PFSK-1 (cell line): ENCODE measurements around the gene MAST2.

Experiments used
- FOXP2 ChIP-seq: optimal IDR thresholded peaks from 2 replicates; pipeline ENCODE3; 2011; ENCODE audit warnings: borderline replicate concordance, control low read depth, inconsistent platforms; ENCODE audit not compliant: insufficient read depth; ENCODE audit errors: extremely low read length, extremely low read depth
- POLR2AphosphoS5 ChIP-seq: IDR thresholded peaks from 2 replicates; pipeline ENCODE4 v1.6.1; 2012; ENCODE audit warnings: low read depth, mild to moderate bottlenecking, control low read depth, low read length, moderate library complexity
- SIN3A ChIP-seq: IDR thresholded peaks from 2 replicates; pipeline ENCODE4 v1.6.1; 2012; ENCODE audit warnings: mild to moderate bottlenecking, low read length, moderate library complexity, borderline replicate concordance; ENCODE audit not compliant: insufficient read depth
- TAF1 ChIP-seq: IDR thresholded peaks from 2 replicates; pipeline ENCODE4 v1.6.1; 2012; ENCODE audit warnings: low read length, control low read depth, borderline replicate concordance; ENCODE audit not compliant: insufficient read depth
- TF ChIP-seq, protein P1 (sequence below), 2 experiments: IDR thresholded peaks; 2 replicates each; pipeline versions ENCODE4 v1.6.1 to v1.8.0; 2011 to 2012; ENCODE audit warnings: low read depth in 2 of 2, low read length in 2 of 2, control low read depth in 1 of 2, inconsistent platforms in 1 of 2, mild to moderate bottlenecking in 1 of 2, moderate library complexity in 1 of 2; ENCODE audit not compliant: insufficient read depth in 1 of 2

The MAST2 gene

DNA sequence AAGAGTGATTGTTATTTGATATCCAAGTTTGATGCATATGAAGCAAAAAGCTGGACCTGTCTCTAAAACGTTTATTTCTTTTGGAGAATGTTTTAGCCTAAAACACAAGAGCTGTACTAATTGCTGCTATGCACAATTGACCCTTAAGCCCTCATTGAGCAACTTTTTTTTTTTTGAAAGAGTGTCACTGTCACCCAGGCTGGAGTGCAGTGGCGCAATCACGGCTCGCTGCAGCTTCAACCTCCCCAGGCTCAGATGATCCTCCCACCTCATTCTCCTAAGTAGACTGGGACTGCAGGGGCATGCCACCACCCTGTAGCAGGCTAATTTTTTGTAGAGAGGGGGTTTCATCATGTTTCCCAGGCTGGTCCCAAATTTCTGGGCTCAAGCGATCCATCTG is 199.9 kb downstream of the MAST2 start:
- TF ChIP-seq SIN3A (no peak), FOXP2 (no peak), TAF1 (no peak), POLR2AphosphoS5 (no peak)
- TF ChIP-seq, protein P1, sequence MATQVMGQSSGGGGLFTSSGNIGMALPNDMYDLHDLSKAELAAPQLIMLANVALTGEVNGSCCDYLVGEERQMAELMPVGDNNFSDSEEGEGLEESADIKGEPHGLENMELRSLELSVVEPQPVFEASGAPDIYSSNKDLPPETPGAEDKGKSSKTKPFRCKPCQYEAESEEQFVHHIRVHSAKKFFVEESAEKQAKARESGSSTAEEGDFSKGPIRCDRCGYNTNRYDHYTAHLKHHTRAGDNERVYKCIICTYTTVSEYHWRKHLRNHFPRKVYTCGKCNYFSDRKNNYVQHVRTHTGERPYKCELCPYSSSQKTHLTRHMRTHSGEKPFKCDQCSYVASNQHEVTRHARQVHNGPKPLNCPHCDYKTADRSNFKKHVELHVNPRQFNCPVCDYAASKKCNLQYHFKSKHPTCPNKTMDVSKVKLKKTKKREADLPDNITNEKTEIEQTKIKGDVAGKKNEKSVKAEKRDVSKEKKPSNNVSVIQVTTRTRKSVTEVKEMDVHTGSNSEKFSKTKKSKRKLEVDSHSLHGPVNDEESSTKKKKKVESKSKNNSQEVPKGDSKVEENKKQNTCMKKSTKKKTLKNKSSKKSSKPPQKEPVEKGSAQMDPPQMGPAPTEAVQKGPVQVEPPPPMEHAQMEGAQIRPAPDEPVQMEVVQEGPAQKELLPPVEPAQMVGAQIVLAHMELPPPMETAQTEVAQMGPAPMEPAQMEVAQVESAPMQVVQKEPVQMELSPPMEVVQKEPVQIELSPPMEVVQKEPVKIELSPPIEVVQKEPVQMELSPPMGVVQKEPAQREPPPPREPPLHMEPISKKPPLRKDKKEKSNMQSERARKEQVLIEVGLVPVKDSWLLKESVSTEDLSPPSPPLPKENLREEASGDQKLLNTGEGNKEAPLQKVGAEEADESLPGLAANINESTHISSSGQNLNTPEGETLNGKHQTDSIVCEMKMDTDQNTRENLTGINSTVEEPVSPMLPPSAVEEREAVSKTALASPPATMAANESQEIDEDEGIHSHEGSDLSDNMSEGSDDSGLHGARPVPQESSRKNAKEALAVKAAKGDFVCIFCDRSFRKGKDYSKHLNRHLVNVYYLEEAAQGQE (IDR thresholded peaks at IDR 0.05; ENCODE audit: insufficient read depth in 1 of 2, low read depth in 2 of 2, low read length in 2 of 2): no peak

DNA sequence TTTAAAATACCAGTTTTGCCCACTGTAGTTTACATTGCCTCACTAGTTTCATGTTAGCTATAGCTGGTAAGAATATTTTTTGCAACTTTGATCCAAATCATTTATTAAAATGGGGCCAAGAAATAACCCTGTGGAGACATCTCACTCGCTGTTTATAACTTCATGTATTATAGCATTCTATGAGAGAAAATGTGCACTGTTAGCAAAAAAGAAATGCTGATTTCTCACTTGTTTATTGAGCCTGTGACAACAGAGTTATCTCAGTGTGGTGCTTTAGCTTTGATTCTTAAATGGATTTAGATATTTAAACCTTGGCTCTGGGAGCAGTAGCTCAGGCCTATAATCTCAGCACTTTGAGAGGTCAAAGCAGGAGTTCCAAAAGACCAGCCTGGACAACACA is 201.1 kb downstream of the MAST2 start:
- TF ChIP-seq SIN3A (no peak), POLR2AphosphoS5 (no peak), TAF1 (no peak), FOXP2 (no peak)
- TF ChIP-seq, protein P1 (IDR thresholded peaks at IDR 0.05; ENCODE audit: insufficient read depth in 1 of 2, low read depth in 2 of 2, low read length in 2 of 2): no peak

- TF ChIP-seq, protein P1 (IDR thresholded peaks at IDR 0.05; ENCODE audit: insufficient read depth in 1 of 2, low read depth in 2 of 2, low read length in 2 of 2): no peak
- TF ChIP-seq TAF1 (no peak), FOXP2 (no peak), POLR2AphosphoS5 (no peak), SIN3A (no peak)
Measured at GRCh38 chr1:46005594-46005993, 202.2 kb downstream of the MAST2 start.

DNA sequence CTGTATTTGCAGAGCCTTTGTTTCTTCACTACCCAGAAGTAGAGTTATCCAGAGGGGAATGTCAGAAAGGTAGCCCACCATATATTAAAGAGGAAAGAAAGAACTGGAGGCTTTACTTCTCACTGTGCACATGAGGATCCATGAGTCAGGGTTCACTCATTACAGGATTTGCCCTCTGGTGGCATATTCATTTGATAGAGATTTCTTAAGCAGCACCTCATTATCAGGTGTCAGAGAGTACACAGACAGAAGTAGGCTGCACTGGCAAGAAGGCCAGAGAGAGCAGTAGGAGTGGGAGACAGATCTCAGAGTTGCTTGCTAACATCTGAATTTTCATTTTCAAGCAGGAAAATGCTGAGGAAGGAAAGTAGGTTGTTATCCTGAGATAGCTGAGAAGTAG is 205.2 kb downstream of the MAST2 start:
- no peak for TF ChIP-seq FOXP2
- TF ChIP-seq TAF1: no peak
- TF ChIP-seq, protein P1 (IDR thresholded peaks at IDR 0.05; ENCODE audit: insufficient read depth in 1 of 2, low read depth in 2 of 2, low read length in 2 of 2): no peak
- TF ChIP-seq SIN3A: no peak
- TF ChIP-seq POLR2AphosphoS5: no peak

DNA sequence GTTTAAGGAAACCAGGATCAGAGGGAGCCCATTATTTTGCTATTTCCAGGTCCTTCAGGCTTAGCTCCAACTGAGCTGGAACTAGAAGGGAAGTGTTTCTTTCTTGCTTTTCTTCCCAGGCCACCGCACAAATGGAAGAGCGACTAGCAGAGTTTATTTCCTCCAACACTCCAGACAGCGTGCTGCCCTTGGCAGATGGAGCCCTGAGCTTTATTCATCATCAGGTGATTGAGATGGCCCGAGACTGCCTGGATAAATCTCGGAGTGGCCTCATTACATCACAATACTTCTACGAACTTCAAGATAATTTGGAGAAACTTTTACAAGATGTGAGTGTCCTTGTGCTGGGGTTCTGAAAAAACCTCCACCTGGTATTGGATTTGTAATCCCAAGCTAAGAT is 207.2 kb downstream of the MAST2 start:
- TF ChIP-seq POLR2AphosphoS5 (no peak), TAF1 (no peak), FOXP2 (no peak), SIN3A (no peak)
- TF ChIP-seq, protein P1 (IDR thresholded peaks at IDR 0.05; ENCODE audit: insufficient read depth in 1 of 2, low read depth in 2 of 2, low read length in 2 of 2): no peak
